ENCODE results near the gene GGT6.

GGT6 gene

DNA sequence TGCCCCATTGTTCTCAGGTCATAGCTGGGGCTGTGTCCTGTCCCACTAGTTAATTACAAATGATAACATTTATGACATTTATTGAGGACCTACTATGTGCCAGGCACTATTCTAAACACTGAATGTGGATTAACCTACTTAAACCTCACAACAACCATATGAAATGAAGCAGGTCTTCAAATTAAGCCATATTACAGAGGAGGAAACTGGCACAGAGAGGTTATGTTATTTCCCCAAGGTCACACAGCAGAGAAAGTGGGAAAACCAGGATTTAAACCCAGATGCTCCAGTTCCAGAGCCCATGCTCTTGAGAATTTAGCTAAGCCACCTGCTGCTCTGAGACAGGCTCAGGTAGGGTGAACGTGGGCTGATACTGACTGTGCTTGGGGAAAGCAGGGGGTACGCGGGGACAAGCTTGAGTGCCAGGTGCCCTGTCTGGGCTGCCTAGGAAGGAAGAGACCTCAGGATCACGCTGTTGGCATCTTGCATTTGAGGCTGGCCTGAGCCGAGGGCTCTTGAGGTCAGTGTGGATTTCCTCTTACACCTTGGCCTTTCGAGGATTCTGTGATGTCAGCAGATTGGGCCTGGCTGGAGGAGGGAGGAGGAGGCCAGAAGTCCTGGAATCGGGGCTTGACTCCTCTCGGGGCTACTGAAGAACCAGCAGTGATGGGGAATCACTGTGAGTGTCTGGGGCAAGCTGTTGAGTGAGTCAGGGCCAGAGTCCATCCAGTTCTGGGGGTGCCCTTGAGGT is 52.8 kb downstream of the GGT6 start:
- no peak for DNase-seq (ENCODE audit: low read depth in 2 of 3, low spot score in 1 of 3)
